Liver (tissue), 3 donors: ENCODE measurements around the gene TCF7L2.

Source experiments
- EGR1 ChIP-seq, 2 donors: IDR thresholded peaks; 2 replicates each; pipeline ENCODE4 v1.6.1; 2016 to 2018; ENCODE audit warnings: antibody characterized with exemption in 2 of 2, low read depth in 2 of 2
- FOXA1 ChIP-seq: IDR thresholded peaks from 2 replicates; pipeline ENCODE4 v1.6.1; 2016; ENCODE audit warnings: antibody characterized with exemption
- HNF4A ChIP-seq, 2 donors: conservative IDR thresholded peaks; 2 replicates each; pipeline ENCODE4 v1.6.1; 2016; ENCODE audit warnings: antibody characterized with exemption in 2 of 2, mild to moderate bottlenecking in 2 of 2
- YY1 ChIP-seq: IDR thresholded peaks from 2 replicates; pipeline ENCODE4 v1.6.1; 2016; ENCODE audit warnings: antibody characterized with exemption, mild to moderate bottlenecking
- TF ChIP-seq, protein P1 (sequence below): fragments of 150-350 bp; IDR thresholded peaks from 2 replicates; pipeline ENCODE4 v1.5.1; 2017; ENCODE audit warnings: improper control_type of control experiment, low read depth, low read length; ENCODE audit not compliant: missing input control
- TF ChIP-seq, protein P2 (sequence below): IDR thresholded peaks from 2 replicates; pipeline ENCODE4 v1.6.1; 2016; ENCODE audit warnings: antibody characterized with exemption, mild to moderate bottlenecking
- donor health status: healthy.
- donor health status: healthy.

DNA sequence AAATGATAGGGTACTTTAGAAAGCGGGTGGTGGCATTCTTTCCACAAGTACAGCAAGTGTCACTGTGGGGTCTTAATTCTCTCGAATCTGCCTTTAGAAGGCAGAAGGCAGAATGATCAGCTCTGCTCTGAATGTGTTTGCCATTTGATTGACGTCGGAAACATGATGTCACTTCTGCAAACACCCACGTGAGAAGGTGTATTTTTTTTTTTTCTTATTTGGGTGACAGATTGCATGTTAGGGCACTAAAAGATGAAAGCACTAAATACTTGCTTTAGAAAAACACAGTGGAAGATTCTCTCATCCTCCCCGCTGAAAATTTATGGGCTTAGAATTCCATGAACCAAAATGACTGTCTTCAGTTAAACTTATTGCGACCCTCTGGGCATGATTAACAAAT, 150.2 kb downstream of the TCF7L2 start:
- TF ChIP-seq FOXA1: no peak
- TF ChIP-seq, protein P1, sequence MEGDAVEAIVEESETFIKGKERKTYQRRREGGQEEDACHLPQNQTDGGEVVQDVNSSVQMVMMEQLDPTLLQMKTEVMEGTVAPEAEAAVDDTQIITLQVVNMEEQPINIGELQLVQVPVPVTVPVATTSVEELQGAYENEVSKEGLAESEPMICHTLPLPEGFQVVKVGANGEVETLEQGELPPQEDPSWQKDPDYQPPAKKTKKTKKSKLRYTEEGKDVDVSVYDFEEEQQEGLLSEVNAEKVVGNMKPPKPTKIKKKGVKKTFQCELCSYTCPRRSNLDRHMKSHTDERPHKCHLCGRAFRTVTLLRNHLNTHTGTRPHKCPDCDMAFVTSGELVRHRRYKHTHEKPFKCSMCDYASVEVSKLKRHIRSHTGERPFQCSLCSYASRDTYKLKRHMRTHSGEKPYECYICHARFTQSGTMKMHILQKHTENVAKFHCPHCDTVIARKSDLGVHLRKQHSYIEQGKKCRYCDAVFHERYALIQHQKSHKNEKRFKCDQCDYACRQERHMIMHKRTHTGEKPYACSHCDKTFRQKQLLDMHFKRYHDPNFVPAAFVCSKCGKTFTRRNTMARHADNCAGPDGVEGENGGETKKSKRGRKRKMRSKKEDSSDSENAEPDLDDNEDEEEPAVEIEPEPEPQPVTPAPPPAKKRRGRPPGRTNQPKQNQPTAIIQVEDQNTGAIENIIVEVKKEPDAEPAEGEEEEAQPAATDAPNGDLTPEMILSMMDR: no peak
- no peak for TF ChIP-seq EGR1 (IDR thresholded peaks at IDR 0.05; ENCODE audit: low read depth in 2 of 2)
- TF ChIP-seq YY1: no peak
- no peak for TF ChIP-seq HNF4A (conservative IDR thresholded peaks at IDR 0.05)
- TF ChIP-seq, protein P2, sequence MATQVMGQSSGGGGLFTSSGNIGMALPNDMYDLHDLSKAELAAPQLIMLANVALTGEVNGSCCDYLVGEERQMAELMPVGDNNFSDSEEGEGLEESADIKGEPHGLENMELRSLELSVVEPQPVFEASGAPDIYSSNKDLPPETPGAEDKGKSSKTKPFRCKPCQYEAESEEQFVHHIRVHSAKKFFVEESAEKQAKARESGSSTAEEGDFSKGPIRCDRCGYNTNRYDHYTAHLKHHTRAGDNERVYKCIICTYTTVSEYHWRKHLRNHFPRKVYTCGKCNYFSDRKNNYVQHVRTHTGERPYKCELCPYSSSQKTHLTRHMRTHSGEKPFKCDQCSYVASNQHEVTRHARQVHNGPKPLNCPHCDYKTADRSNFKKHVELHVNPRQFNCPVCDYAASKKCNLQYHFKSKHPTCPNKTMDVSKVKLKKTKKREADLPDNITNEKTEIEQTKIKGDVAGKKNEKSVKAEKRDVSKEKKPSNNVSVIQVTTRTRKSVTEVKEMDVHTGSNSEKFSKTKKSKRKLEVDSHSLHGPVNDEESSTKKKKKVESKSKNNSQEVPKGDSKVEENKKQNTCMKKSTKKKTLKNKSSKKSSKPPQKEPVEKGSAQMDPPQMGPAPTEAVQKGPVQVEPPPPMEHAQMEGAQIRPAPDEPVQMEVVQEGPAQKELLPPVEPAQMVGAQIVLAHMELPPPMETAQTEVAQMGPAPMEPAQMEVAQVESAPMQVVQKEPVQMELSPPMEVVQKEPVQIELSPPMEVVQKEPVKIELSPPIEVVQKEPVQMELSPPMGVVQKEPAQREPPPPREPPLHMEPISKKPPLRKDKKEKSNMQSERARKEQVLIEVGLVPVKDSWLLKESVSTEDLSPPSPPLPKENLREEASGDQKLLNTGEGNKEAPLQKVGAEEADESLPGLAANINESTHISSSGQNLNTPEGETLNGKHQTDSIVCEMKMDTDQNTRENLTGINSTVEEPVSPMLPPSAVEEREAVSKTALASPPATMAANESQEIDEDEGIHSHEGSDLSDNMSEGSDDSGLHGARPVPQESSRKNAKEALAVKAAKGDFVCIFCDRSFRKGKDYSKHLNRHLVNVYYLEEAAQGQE: no peak
